Measurements from ENCODE around the gene SERBP1.

- TF ChIP-seq POLR2A (IDR thresholded peaks at IDR 0.05) = no peak
- TF ChIP-seq CTCF (IDR thresholded peaks at IDR 0.05) = no peak
Measured at GRCh38 chr1:67440339-67440738, 10.1 kb upstream of the SERBP1 start.
